Caco-2 (cell line): ENCODE measurements around the gene PLPP3. TPM values are rescaled to one million over a fixed set of nuclear protein-coding genes. Genes with fewer than 3 reads are reported as not detected.

Source experiments
- BruUV-seq: library from RNA; stranded (reverse); fragments of 400-500 nt; replicated peaks from 2 replicates; lab custom pipeline; 2021; lab: Mats Ljungman, UMichigan
- CTCF ChIA-PET: fragments of 300-600 bp; sonication (Branson Sonifier 250); formaldehyde crosslinking; loops from one replicate; lab custom pipeline; 2022; ENCODE audit warnings: antibody characterized with exemption; lab: Charles Lee
- POLR2A ChIA-PET: fragments of 300-600 bp; sonication (Branson Sonifier 250); formaldehyde crosslinking; loops from one replicate; lab custom pipeline; 2022; ENCODE audit warnings: antibody characterized with exemption; lab: Charles Lee
- DNase-seq, 2 experiments: peaks; one replicate each; pipeline versions ENCODE4 v3.0.0 to v3.0.0-alpha.2; 2020 to 2022
- H3K27me3 ChIP-seq: replicated peaks from 2 replicates; pipeline ENCODE4 v1.6.0; 2011; ENCODE audit warnings: low read length; ENCODE audit not compliant: control insufficient read depth, insufficient read depth
- H3K36me3 ChIP-seq: 2 replicates; pipeline ENCODE4 v1.5.1; 2011; ENCODE audit warnings: low read length; ENCODE audit not compliant: control insufficient read depth, insufficient read depth
- H3K4me1 ChIP-seq: fragments of 250-450 bp; sonication (Bioruptor Pico); 2 replicates; pipeline ENCODE4 v1.5.1; 2020; ENCODE audit warnings: mild to moderate bottlenecking
- H3K4me3 ChIP-seq: 2 replicates; pipeline ENCODE4 v1.5.1; 2011; ENCODE audit warnings: low read depth, mild to moderate bottlenecking, control low read depth, low read length
- H3K9me3 ChIP-seq: fragments of 250-450 bp; sonication (Bioruptor Pico); 2 replicates; pipeline ENCODE4 v1.5.1; 2020; ENCODE audit warnings: mild to moderate bottlenecking, moderate library complexity
- H3K27ac Mint-ChIP-seq: one replicate; pipeline ENCODE4 v1.8.0; 2022; ENCODE audit warnings: mixed read lengths; ENCODE audit not compliant: unreplicated experiment
- H3K27me3 Mint-ChIP-seq: one replicate; pipeline ENCODE4 v1.8.0; 2022; ENCODE audit warnings: mixed read lengths; ENCODE audit not compliant: insufficient read depth, unreplicated experiment
- H3K36me3 Mint-ChIP-seq: one replicate; pipeline ENCODE4 v1.8.0; 2022; ENCODE audit warnings: mild to moderate bottlenecking, mixed read lengths; ENCODE audit not compliant: insufficient read depth, unreplicated experiment
- H3K4me1 Mint-ChIP-seq: one replicate; pipeline ENCODE4 v1.8.0; 2022; ENCODE audit warnings: low read depth, mixed read lengths; ENCODE audit not compliant: unreplicated experiment
- H3K4me3 Mint-ChIP-seq: one replicate; pipeline ENCODE4 v1.8.0; 2022; ENCODE audit warnings: mild to moderate bottlenecking, moderate library complexity, mixed read lengths; ENCODE audit not compliant: unreplicated experiment
- H3K9me3 Mint-ChIP-seq: one replicate; pipeline ENCODE4 v1.8.0; 2022; ENCODE audit warnings: mixed read lengths; ENCODE audit not compliant: unreplicated experiment
- intact Hi-C: fragments of 100-400 bp; cut with micrococcal nuclease; formaldehyde crosslinking; loops from one replicate; pipeline ENCODE4 v1.10.0; 2022; ENCODE audit not compliant: unreplicated experiment
- total RNA-seq: library from RNA; stranded (reverse); gene quantifications from 2 replicates; pipeline ENCODE4 v1.2.3, GENCODE V29; 2022
- TF ChIP-seq, protein P1 (sequence below), 2 experiments: fragments of 200-600 bp in 1 of 2; IDR thresholded peaks; 1 replicate in 1 of 2; 2 replicates in 1 of 2; pipeline versions ENCODE4 v1.5.1 to v1.8.0; 2011 to 2022; ENCODE audit warnings: antibody characterized with exemption in 1 of 2, control low read depth in 1 of 2, inconsistent platforms in 1 of 2, low read depth in 1 of 2, low read length in 1 of 2, mild to moderate bottlenecking in 1 of 2, moderate library complexity in 1 of 2; ENCODE audit not compliant: insufficient read depth in 1 of 2, severe bottlenecking in 1 of 2, unreplicated experiment in 1 of 2

The PLPP3 gene
- total RNA-seq, 1 experiment from 2014 or later, result 41.0 TPM

DNA sequence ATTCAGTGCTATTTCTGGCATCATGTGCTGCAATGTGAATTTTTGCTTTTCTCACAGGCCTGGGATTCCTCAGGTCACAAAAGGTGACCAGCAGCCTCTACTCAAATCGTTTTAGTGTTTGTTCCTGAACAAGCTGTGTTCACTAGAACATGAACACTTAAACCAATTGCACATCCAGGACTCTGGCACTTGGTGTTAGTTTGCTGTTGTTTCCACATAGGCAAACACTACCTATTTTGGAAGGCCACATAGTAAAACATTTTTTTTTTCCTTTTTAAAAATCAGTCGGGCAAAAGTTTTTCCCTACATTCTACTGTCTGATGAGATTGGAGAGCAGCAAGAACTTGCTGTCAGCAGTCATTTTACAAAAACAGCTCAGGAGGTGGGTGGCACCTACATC lies 83.2 kb downstream of the PLPP3 start:
- no peaks in the 10 kb centered on the region for H3K27me3 Mint-ChIP-seq
- peak overlapping the region; percentile 0 for H3K4me3 Mint-ChIP-seq
- H3K27ac Mint-ChIP-seq, result peak overlapping the region; percentile 68
- DNase-seq, result no peak
- TF ChIP-seq, protein P1, sequence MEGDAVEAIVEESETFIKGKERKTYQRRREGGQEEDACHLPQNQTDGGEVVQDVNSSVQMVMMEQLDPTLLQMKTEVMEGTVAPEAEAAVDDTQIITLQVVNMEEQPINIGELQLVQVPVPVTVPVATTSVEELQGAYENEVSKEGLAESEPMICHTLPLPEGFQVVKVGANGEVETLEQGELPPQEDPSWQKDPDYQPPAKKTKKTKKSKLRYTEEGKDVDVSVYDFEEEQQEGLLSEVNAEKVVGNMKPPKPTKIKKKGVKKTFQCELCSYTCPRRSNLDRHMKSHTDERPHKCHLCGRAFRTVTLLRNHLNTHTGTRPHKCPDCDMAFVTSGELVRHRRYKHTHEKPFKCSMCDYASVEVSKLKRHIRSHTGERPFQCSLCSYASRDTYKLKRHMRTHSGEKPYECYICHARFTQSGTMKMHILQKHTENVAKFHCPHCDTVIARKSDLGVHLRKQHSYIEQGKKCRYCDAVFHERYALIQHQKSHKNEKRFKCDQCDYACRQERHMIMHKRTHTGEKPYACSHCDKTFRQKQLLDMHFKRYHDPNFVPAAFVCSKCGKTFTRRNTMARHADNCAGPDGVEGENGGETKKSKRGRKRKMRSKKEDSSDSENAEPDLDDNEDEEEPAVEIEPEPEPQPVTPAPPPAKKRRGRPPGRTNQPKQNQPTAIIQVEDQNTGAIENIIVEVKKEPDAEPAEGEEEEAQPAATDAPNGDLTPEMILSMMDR (IDR thresholded peaks at IDR 0.05; ENCODE audit: insufficient read depth in 1 of 2, low read depth in 1 of 2, low read length in 1 of 2, severe bottlenecking in 1 of 2, unreplicated experiment in 1 of 2), result no peak
- H3K4me3 ChIP-seq, result no peak overlapping the region
- H3K36me3 Mint-ChIP-seq, result peaks cover 89% of the 10 kb centered on the region
- intact Hi-C loops, result no loop called here
- H3K36me3 ChIP-seq, result no peaks in the 10 kb centered on the region
- BruUV-seq, result no TSS peak
- peaks cover 48% of the 10 kb centered on the region for H3K4me1 Mint-ChIP-seq
- H3K4me1 ChIP-seq, result peaks cover 35% of the 10 kb centered on the region
- no peaks in the 10 kb centered on the region for H3K27me3 ChIP-seq
- ChIA-PET POLR2A (no interaction called here), CTCF (no interaction called here)
- H3K9me3 ChIP-seq, result no peaks in the 10 kb centered on the region
- H3K9me3 Mint-ChIP-seq, result no peaks in the 10 kb centered on the region

DNA sequence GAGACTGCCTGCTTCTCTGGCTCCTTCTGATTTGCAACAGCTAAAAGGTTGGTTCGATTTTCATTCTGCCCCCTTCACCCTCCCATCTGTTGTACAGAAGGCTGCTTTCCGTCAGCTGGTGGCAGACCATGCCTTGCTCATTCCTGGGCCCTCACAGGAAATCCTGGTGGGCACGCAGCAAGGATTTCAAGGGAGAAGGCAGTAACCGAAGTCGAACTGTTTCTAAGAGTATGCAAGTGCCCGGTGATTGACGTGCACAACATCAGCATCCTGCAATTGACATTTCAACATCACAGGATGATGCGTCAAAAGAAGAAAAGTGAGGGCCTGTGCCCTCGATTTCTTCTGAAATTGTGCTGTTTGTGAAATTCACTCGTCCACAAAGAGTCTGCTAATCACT lies 83.8 kb downstream of the PLPP3 start:
- no peak overlapping the region for H3K4me3 ChIP-seq
- no peaks in the 10 kb centered on the region for H3K9me3 Mint-ChIP-seq
- ChIA-PET POLR2A (interaction anchor here (1.7 kb wide), 1 partner anchor 74 kb away, joined by 8 read pairs; no protein-coding TSS in a partner anchor), CTCF (no interaction called here)
- intact Hi-C loops, result no loop called here
- peaks cover 35% of the 10 kb centered on the region for H3K4me1 ChIP-seq
- peak overlapping the region; percentile 68 for H3K27ac Mint-ChIP-seq
- H3K36me3 ChIP-seq, result no peaks in the 10 kb centered on the region
- BruUV-seq, result no TSS peak
- DNase-seq, result no peak
- no peaks in the 10 kb centered on the region for H3K27me3 ChIP-seq
- no peaks in the 10 kb centered on the region for H3K9me3 ChIP-seq
- H3K4me1 Mint-ChIP-seq, result peaks cover 49% of the 10 kb centered on the region
- no peaks in the 10 kb centered on the region for H3K27me3 Mint-ChIP-seq
- TF ChIP-seq, protein P1 (IDR thresholded peaks at IDR 0.05; ENCODE audit: insufficient read depth in 1 of 2, low read depth in 1 of 2, low read length in 1 of 2, severe bottlenecking in 1 of 2, unreplicated experiment in 1 of 2), result no peak
- peaks cover 85% of the 10 kb centered on the region for H3K36me3 Mint-ChIP-seq
- H3K4me3 Mint-ChIP-seq, result no peak overlapping the region

DNA sequence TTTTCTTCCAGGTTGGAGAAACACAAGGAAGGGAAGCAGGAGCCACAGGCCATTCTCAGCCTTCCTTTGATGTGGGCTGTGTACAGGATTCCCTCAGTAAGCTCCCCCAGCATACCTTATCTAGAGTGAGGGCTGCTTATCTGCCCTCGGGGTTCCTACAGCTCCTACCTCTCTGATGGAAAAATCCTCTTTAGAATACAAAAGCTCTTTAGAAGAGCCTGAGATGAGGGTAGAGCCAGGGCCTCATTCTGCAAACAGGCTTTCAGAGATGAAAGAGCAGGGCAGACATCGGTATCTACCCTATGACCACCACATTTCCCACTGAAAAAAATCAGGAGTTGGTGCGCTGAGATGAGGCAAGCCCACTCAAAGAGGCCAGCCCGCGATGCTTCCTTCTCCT lies 85.1 kb downstream of the PLPP3 start:
- Mint-ChIP-seq H3K9me3 (no peaks in the 10 kb centered on the region), H3K4me1 (peaks cover 43% of the 10 kb centered on the region), H3K27ac (peak overlapping the region; percentile 92), H3K27me3 (no peaks in the 10 kb centered on the region), H3K36me3 (peaks cover 82% of the 10 kb centered on the region), H3K4me3 (peak overlapping the region; percentile 42)
- Histone ChIP-seq H3K4me3 (no peak overlapping the region), H3K27me3 (no peaks in the 10 kb centered on the region), H3K36me3 (no peaks in the 10 kb centered on the region), H3K4me1 (peaks cover 35% of the 10 kb centered on the region), H3K9me3 (no peaks in the 10 kb centered on the region)
- BruUV-seq, result no TSS peak
- CTCF ChIA-PET, result interaction anchor here (0.7 kb wide), 1 partner anchor 15 kb away, joined by 3 read pairs; no protein-coding TSS in a partner anchor
- POLR2A ChIA-PET, result interaction anchor here (0.7 to 1.7 kb wide), 4 partner anchors 8 to 83 kb away, joined by 3 to 8 read pairs (median 4); no protein-coding TSS in a partner anchor
- TF ChIP-seq, protein P1 (IDR thresholded peaks at IDR 0.05; ENCODE audit: insufficient read depth in 1 of 2, low read depth in 1 of 2, low read length in 1 of 2, severe bottlenecking in 1 of 2, unreplicated experiment in 1 of 2), result no peak
- intact Hi-C loops, result loop anchor here (1.0 to 5.0 kb wide), 8 partner anchors 14 to 258 kb away; partner anchors contain the start of gene PLPP3
- DNase-seq, result peak; percentile 82 to 91
